OCI-LY1 (cell line): ENCODE results near the gene GBP4.

Source experiments
- H2AFZ ChIP-seq: fragments of 200-600 bp; sonication (generic), shearing (Covaris generic); 2 replicates; pipeline ENCODE4 v1.6.0; 2014; ENCODE audit warnings: antibody characterized with exemption, mild to moderate bottlenecking, low read length
- H3F3A ChIP-seq: fragments of 200-600 bp; sonication (generic), shearing (Covaris generic); 2 replicates; pipeline ENCODE4 v1.6.0; 2014; ENCODE audit warnings: mild to moderate bottlenecking, antibody characterized with exemption, low read length, moderate library complexity; ENCODE audit not compliant: insufficient read depth
- H3K27ac ChIP-seq: fragments of 200-600 bp; sonication (generic); 2 replicates; pipeline ENCODE4 v1.5.1; 2014; ENCODE audit warnings: low read length, mixed run types, mild to moderate bottlenecking, low read depth; ENCODE audit not compliant: poor library complexity, severe bottlenecking
- H3K27me3 ChIP-seq: fragments of 200-600 bp; sonication (generic); 2 replicates; pipeline ENCODE4 v1.6.0; 2014; ENCODE audit warnings: antibody characterized with exemption, mild to moderate bottlenecking, low read length, moderate library complexity; ENCODE audit not compliant: insufficient read depth
- H3K36me3 ChIP-seq: fragments of 200-600 bp; sonication (generic); 2 replicates; pipeline ENCODE4 v1.6.1; 2014; ENCODE audit warnings: mild to moderate bottlenecking, antibody characterized with exemption, low read length, moderate library complexity, mixed read lengths; ENCODE audit not compliant: insufficient read depth
- H3K4me1 ChIP-seq: fragments of 200-600 bp; sonication (generic); 2 replicates; pipeline ENCODE4 v1.5.1; 2014; ENCODE audit warnings: mild to moderate bottlenecking, low read length, moderate library complexity; ENCODE audit not compliant: insufficient read depth, severe bottlenecking
- H3K4me2 ChIP-seq: fragments of 200-600 bp; sonication (generic), shearing (Covaris generic); 2 replicates; pipeline ENCODE4 v1.6.1; 2014; ENCODE audit warnings: low read length
- H3K4me3 ChIP-seq: fragments of 200-600 bp; sonication (generic); 2 replicates; pipeline ENCODE4 v1.5.1; 2014; ENCODE audit warnings: low read length, low read depth, mild to moderate bottlenecking, mixed read lengths; ENCODE audit not compliant: poor library complexity, severe bottlenecking
- H3K79me2 ChIP-seq: fragments of 200-600 bp; shearing (Covaris generic); 2 replicates; pipeline ENCODE4 v1.6.1; 2016; ENCODE audit warnings: mixed run types, low read length, mixed read lengths; ENCODE audit not compliant: insufficient read depth
- H3K9ac ChIP-seq: fragments of 200-600 bp; sonication (generic), shearing (Covaris generic); 2 replicates; pipeline ENCODE4 v1.6.1; 2014; ENCODE audit warnings: mild to moderate bottlenecking, low read length, mixed read lengths
- H3K9me2 ChIP-seq: fragments of 200-600 bp; sonication (generic), shearing (Covaris generic); 2 replicates; pipeline ENCODE4 v1.6.1; 2014; ENCODE audit warnings: low read depth, mild to moderate bottlenecking, low read length, mixed read lengths
- H3K9me3 ChIP-seq: fragments of 200-600 bp; shearing (Covaris generic); 2 replicates; pipeline ENCODE4 v1.6.1; 2014; ENCODE audit warnings: low read length, mixed read lengths
- H4K20me1 ChIP-seq: fragments of 200-600 bp; sonication (generic), shearing (Covaris generic); 2 replicates; pipeline ENCODE4 v1.6.0; 2016; ENCODE audit warnings: mild to moderate bottlenecking, low read length; ENCODE audit not compliant: insufficient read depth
- EZH2 ChIP-seq: fragments of 200-600 bp; sonication (generic), shearing (Covaris generic); IDR thresholded peaks from 2 replicates; pipeline ENCODE4 v1.8.0; 2017; ENCODE audit warnings: borderline replicate concordance, mixed run types, mild to moderate bottlenecking, antibody characterized with exemption, low read length, moderate library complexity, mixed read lengths
- TF ChIP-seq, protein P1 (sequence below): fragments of 200-600 bp; sonication (generic), shearing (Covaris generic); IDR thresholded peaks from 2 replicates; pipeline ENCODE4 v1.5.1; 2017; ENCODE audit warnings: mild to moderate bottlenecking, antibody characterized with exemption, low read length, moderate library complexity, mixed read lengths

Gene GBP4

DNA sequence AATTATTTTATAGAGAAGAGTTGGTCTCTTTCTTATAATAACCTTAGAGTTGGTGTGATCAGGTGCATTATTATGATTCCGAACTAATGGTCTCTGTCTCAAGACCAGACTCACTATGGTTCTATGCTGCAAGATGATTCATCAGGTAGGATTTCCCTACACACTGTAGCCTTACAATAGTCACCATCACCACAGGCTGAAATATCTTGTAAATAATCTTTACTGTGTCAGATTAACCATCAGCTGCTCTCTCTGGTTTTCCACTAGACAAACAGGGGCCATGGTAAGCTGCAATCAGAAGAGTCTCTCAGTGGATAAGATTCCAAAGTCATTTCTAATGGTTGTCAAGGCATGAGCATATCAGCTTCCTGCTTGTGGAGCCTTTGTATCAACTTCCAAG is 4.4 kb upstream of the GBP4 start:
- Histone ChIP-seq H3K27ac (no peak overlapping the region), H3K9me3 (no peaks in the 10 kb centered on the region), H3K36me3 (no peaks in the 10 kb centered on the region), H3K4me3 (no peak overlapping the region), H3K4me1 (no peaks in the 10 kb centered on the region), H3F3A (no peaks in the 10 kb centered on the region), H3K79me2 (no peaks in the 10 kb centered on the region), H3K4me2 (no peak overlapping the region), H3K27me3 (no peaks in the 10 kb centered on the region), H2AFZ (no peak overlapping the region), H4K20me1 (no peaks in the 10 kb centered on the region), H3K9me2 (no peaks in the 10 kb centered on the region), H3K9ac (no peak overlapping the region)
- no peak for TF ChIP-seq EZH2
- TF ChIP-seq, protein P1, sequence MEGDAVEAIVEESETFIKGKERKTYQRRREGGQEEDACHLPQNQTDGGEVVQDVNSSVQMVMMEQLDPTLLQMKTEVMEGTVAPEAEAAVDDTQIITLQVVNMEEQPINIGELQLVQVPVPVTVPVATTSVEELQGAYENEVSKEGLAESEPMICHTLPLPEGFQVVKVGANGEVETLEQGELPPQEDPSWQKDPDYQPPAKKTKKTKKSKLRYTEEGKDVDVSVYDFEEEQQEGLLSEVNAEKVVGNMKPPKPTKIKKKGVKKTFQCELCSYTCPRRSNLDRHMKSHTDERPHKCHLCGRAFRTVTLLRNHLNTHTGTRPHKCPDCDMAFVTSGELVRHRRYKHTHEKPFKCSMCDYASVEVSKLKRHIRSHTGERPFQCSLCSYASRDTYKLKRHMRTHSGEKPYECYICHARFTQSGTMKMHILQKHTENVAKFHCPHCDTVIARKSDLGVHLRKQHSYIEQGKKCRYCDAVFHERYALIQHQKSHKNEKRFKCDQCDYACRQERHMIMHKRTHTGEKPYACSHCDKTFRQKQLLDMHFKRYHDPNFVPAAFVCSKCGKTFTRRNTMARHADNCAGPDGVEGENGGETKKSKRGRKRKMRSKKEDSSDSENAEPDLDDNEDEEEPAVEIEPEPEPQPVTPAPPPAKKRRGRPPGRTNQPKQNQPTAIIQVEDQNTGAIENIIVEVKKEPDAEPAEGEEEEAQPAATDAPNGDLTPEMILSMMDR, result no peak

DNA sequence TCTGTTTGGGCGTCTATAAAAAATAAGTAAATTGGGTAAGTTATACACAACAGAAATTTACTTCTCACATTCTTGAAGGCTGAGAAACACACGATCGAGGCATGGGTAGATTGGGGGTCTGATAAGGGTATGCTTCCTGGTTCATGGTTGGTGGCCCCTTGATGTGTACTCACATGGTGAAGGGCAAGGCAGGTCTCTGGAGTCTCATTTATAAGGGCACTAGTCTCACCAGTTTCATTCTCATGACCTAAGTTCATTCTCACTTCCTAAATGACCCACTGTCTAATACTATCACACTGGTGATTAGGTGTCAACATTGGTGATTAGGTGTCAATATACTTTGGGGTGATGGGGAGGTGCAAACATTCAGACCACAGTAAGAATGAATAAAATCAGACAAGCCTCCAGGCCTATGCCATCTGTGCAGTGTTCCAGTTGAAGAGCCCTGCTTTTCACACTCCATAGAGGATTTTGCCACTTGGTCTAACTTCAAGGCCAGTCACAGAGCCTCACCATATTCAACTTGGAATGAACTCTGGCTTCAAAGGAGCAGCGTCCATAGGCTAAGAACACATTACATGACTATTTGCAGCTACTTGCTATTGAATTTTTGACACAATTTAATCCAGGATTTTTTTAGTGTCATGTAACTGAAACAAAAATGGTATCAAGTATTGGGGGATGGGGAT is 2.5 kb upstream of the GBP4 start:
- H3K9ac ChIP-seq, result no peak overlapping the region
- H3K36me3 ChIP-seq, result no peaks in the 10 kb centered on the region
- H3K4me3 ChIP-seq, result no peak overlapping the region
- H3K79me2 ChIP-seq, result no peaks in the 10 kb centered on the region
- no peaks in the 10 kb centered on the region for H3K9me2 ChIP-seq
- no peaks in the 10 kb centered on the region for H4K20me1 ChIP-seq
- no peaks in the 10 kb centered on the region for H3K27me3 ChIP-seq
- H3K4me2 ChIP-seq, result no peak overlapping the region
- no peak overlapping the region for H3K27ac ChIP-seq
- no peaks in the 10 kb centered on the region for H3K9me3 ChIP-seq
- TF ChIP-seq, protein P1, result no peak
- TF ChIP-seq EZH2, result no peak
- no peaks in the 10 kb centered on the region for H3K4me1 ChIP-seq
- H2AFZ ChIP-seq, result no peak overlapping the region
- H3F3A ChIP-seq, result no peaks in the 10 kb centered on the region

DNA sequence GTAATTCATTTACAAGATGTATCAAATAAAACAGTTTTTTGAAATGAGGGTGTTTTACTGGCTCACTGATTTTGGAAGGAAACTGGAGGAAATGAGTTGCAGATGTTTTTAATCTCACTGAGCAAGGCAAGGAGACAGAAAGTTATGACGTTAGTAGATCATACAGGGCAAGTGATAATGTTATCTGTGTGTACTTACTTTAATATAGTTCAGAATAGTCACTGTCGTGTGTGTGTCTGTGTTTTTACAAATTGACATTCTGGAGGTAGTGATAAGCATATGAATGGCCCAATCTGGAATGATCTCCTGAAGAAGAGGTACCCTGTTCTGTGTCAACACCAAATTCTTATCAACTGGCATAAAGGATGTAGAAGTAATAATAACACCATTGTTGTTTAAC is 1.9 kb upstream of the GBP4 start:
- Histone ChIP-seq H3K36me3 (no peaks in the 10 kb centered on the region), H4K20me1 (no peaks in the 10 kb centered on the region), H3K9me2 (no peaks in the 10 kb centered on the region), H3F3A (no peaks in the 10 kb centered on the region), H3K27ac (no peak overlapping the region), H3K27me3 (no peaks in the 10 kb centered on the region), H3K4me3 (no peak overlapping the region), H3K4me2 (no peak overlapping the region), H3K79me2 (no peaks in the 10 kb centered on the region), H3K4me1 (no peaks in the 10 kb centered on the region), H3K9me3 (no peaks in the 10 kb centered on the region), H3K9ac (no peak overlapping the region), H2AFZ (no peak overlapping the region)
- no peak for TF ChIP-seq EZH2
- TF ChIP-seq, protein P1, result no peak
